Left lung (tissue), 10 donors: ENCODE measurements around the gene LYZL6. TPM values are rescaled to one million over a fixed set of nuclear protein-coding genes. Genes with fewer than 3 reads are reported as not detected.

Source experiments
- ATAC-seq: fragments of 200-7000 bp; cut with Tn5 transposase; one replicate; pipeline ENCODE4 v1.9.1; 2020; ENCODE audit warnings: moderate library complexity
- DNase-seq, 4 donors: peaks; one replicate each; pipeline ENCODE4 v3.0.0-alpha.2; 2013 to 2020
- H3K27ac ChIP-seq, 2 donors: fragments of 200-600 bp; sonication (generic) in 1 of 2; one replicate each; pipeline versions ENCODE4 v1.5.0 to v1.8.0; 2020 to 2021
- H3K27me3 ChIP-seq, 2 donors: fragments of 200-600 bp; sonication (generic) in 1 of 2; one replicate each; pipeline versions ENCODE4 v1.5.0 to v1.8.0; 2020 to 2021
- H3K36me3 ChIP-seq, 2 donors: fragments of 200-600 bp; sonication (generic) in 1 of 2; one replicate each; pipeline versions ENCODE4 v1.5.0 to v1.8.0; 2020 to 2021
- H3K4me1 ChIP-seq, 2 donors: fragments of 200-600 bp; one replicate each; pipeline ENCODE4 v1.8.0; 2021
- H3K4me3 ChIP-seq, 2 donors: fragments of 200-600 bp; sonication (generic) in 1 of 2; one replicate each; pipeline versions ENCODE4 v1.5.0 to v1.8.0; 2020 to 2021; ENCODE audit warnings: mild to moderate bottlenecking in 1 of 2
- H3K9me3 ChIP-seq, 2 donors: fragments of 200-600 bp; sonication (generic) in 1 of 2; one replicate each; pipeline versions ENCODE4 v1.5.0 to v1.8.0; 2020 to 2021
- intact Hi-C, 2 donors: fragments of 100-400 bp; cut with DNase I; formaldehyde crosslinking; loops; one replicate each; pipeline versions ENCODE4 v1.11.2 to v1.14.2; 2022
- polyA plus RNA-seq, 6 donors: library from polyadenylated mRNA; unstranded; fragments of 120-200 nt; gene quantifications; one replicate each; pipeline ENCODE4 v1.2.1, GENCODE V29; 2013; ENCODE audit not compliant: insufficient read length in 6 of 6
- total RNA-seq, 2 donors: library from RNA; stranded (reverse); fragmentation: NEBNext Ultra II Directional; extraction: Animal tissue kit (Norgen Biotek cat#: 25700); gene quantifications; one replicate each; pipeline ENCODE4 v1.2.1, GENCODE V29; 2021
- TF ChIP-seq, protein P1 (sequence below), 2 donors: fragments of 200-600 bp; sonication (generic) in 1 of 2; IDR thresholded peaks; one replicate each; pipeline versions ENCODE4 v1.5.0 to v1.8.0; 2021; ENCODE audit warnings: antibody characterized with exemption in 2 of 2
- donor health status: DM: no; HTN: yes; CAD: no.
- donor health status: DM: no; HTN: no; CAD: no.

The LYZL6 gene
- total and polyA plus RNA-seq, 8 donors: not detected

GRCh38 chr17:35915153-35915964 lies 28.2 kb downstream of the LYZL6 start:
- Histone ChIP-seq H3K27ac (no peak overlapping the region), H3K4me3 (no peak overlapping the region), H3K27me3 (no peaks in the 10 kb centered on the region), H3K4me1 (no peaks in the 10 kb centered on the region), H3K36me3 (no peaks in the 10 kb centered on the region), H3K9me3 (no peaks in the 10 kb centered on the region)
- intact Hi-C loops: no loop called here
- ATAC-seq: no peak
- no peak for DNase-seq
- TF ChIP-seq, protein P1, sequence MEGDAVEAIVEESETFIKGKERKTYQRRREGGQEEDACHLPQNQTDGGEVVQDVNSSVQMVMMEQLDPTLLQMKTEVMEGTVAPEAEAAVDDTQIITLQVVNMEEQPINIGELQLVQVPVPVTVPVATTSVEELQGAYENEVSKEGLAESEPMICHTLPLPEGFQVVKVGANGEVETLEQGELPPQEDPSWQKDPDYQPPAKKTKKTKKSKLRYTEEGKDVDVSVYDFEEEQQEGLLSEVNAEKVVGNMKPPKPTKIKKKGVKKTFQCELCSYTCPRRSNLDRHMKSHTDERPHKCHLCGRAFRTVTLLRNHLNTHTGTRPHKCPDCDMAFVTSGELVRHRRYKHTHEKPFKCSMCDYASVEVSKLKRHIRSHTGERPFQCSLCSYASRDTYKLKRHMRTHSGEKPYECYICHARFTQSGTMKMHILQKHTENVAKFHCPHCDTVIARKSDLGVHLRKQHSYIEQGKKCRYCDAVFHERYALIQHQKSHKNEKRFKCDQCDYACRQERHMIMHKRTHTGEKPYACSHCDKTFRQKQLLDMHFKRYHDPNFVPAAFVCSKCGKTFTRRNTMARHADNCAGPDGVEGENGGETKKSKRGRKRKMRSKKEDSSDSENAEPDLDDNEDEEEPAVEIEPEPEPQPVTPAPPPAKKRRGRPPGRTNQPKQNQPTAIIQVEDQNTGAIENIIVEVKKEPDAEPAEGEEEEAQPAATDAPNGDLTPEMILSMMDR (IDR thresholded peaks at IDR 0.05): no peak

DNA sequence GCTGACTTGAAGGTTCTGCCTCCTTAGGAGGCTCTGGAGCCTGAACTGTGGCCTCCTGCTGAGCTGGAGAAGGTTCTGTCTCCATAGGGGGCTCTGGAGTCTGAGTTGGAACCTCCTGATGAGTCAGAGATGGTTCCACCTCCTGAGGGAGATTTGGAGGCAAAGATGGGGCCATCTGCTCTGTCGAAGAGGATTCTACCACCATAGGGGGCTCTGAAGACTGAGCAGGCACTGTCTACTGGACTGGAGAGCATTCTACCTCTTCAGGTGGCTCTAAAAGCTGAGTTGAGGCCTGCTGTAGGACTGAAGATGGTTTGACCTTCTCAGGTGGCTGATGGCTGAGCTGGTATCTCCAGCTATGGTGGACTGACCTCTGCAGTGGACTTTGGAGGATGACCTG lies 29.2 kb downstream of the LYZL6 start:
- DNase-seq: no peak

DNA sequence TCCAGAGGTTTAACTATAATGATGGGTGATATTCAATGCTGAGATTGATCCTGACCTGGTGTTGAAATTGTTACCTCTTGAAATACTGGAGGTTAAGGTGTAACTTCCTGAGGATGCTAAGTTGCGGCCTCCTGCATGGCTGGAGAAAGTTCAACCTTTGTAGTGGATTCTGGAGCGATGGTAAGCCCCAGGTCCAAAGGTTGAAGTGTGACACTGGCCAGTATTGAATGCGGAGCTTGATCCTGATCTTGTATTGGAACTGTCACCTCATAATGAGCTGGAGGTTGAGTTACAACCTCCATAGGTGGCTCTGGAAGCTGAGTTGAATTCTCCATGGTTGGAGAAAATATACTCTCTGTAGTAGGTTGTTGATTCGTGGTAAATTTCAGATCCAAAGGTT lies 29.9 kb downstream of the LYZL6 start:
- no peak overlapping the region for H3K4me3 ChIP-seq
- H3K4me1 ChIP-seq: no peaks in the 10 kb centered on the region
- H3K27me3 ChIP-seq: no peaks in the 10 kb centered on the region
- intact Hi-C loops: no loop called here
- no peaks in the 10 kb centered on the region for H3K36me3 ChIP-seq
- H3K27ac ChIP-seq: no peak overlapping the region
- H3K9me3 ChIP-seq: no peaks in the 10 kb centered on the region
- DNase-seq (no peak), ATAC-seq (no peak)
- TF ChIP-seq, protein P1 (IDR thresholded peaks at IDR 0.05): no peak

More for the DNA sequence above, 29.2 kb downstream of the LYZL6 start:
- H3K4me1 ChIP-seq: no peaks in the 10 kb centered on the region
- TF ChIP-seq, protein P1 (IDR thresholded peaks at IDR 0.05): no peak
- H3K36me3 ChIP-seq: no peaks in the 10 kb centered on the region
- ATAC-seq: no peak
- no peak overlapping the region for H3K4me3 ChIP-seq
- no peaks in the 10 kb centered on the region for H3K27me3 ChIP-seq
- H3K9me3 ChIP-seq: no peaks in the 10 kb centered on the region
- no peak overlapping the region for H3K27ac ChIP-seq
- intact Hi-C loops: no loop called here

DNA sequence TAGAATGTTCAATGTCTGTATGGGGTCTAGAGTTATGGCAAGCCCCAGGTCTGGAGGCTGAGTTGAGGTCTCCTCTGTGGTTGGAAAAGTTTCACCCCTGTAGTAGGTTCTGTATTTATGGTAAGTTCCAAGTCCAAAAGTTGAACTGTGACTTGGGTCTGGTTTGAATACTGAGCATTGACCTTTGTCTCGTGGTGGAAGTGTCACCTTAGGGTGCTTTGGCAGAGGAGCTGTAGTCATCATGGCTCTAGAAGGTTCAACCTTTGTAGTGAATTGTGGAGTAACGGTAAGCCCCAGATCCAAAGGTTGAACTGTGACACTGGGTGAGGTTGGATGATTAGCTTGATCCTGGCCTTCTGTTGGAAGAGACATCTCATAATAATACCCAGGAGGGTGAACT lies 30.6 kb downstream of the LYZL6 start:
- H3K9me3 ChIP-seq: no peaks in the 10 kb centered on the region
- H3K27ac ChIP-seq: no peak overlapping the region
- no peaks in the 10 kb centered on the region for H3K27me3 ChIP-seq
- TF ChIP-seq, protein P1 (IDR thresholded peaks at IDR 0.05): no peak
- intact Hi-C loops: no loop called here
- H3K36me3 ChIP-seq: no peaks in the 10 kb centered on the region
- no peak overlapping the region for H3K4me3 ChIP-seq
- H3K4me1 ChIP-seq: no peaks in the 10 kb centered on the region
- ATAC-seq (no peak), DNase-seq (no peak)

GRCh38 chr17:35912339-35912912 lies 31.1 kb downstream of the LYZL6 start:
- ATAC-seq (no peak), DNase-seq (no peak)
- no peak overlapping the region for H3K4me3 ChIP-seq
- intact Hi-C loops: no loop called here
- no peaks in the 10 kb centered on the region for H3K36me3 ChIP-seq
- TF ChIP-seq, protein P1 (IDR thresholded peaks at IDR 0.05): no peak
- no peaks in the 10 kb centered on the region for H3K4me1 ChIP-seq
- H3K27ac ChIP-seq: no peak overlapping the region
- no peaks in the 10 kb centered on the region for H3K27me3 ChIP-seq
- H3K9me3 ChIP-seq: no peaks in the 10 kb centered on the region
